NB4 (cell line): Measurements from ENCODE around the gene PLXDC2.

Source experiments
- CTCF ChIP-seq: IDR thresholded peaks from one replicate; pipeline ENCODE4 v1.5.1; 2012; ENCODE audit warnings: low read depth, low read length
- MAX ChIP-seq: IDR thresholded peaks from 2 replicates; pipeline ENCODE4 v1.6.1; 2011; ENCODE audit warnings: low read depth, low read length
- MYC ChIP-seq: IDR thresholded peaks from 2 replicates; pipeline ENCODE4 v1.6.1; 2011; ENCODE audit warnings: low read depth, low read length
- POLR2A ChIP-seq: IDR thresholded peaks from 2 replicates; pipeline ENCODE4 v1.6.1; 2011; ENCODE audit warnings: mild to moderate bottlenecking; ENCODE audit not compliant: insufficient read length; ENCODE audit errors: extremely low read depth

- TF ChIP-seq MAX (no peak), CTCF (no peak), POLR2A (no peak), MYC (no peak)
Observed at GRCh38 chr10:20094226-20094976, 278.2 kb downstream of the PLXDC2 start.
